ENCODE results near the gene RUNX3. TPM values are rescaled to one million over a fixed set of nuclear protein-coding genes. Genes with fewer than 3 reads are reported as not detected.
A peak's percentile ranks its signal among the peaks of the same experiment; 100 is the strongest.

Gene RUNX3
- total RNA-seq, 1 experiment from 2014 or later: 36.6 TPM

DNA sequence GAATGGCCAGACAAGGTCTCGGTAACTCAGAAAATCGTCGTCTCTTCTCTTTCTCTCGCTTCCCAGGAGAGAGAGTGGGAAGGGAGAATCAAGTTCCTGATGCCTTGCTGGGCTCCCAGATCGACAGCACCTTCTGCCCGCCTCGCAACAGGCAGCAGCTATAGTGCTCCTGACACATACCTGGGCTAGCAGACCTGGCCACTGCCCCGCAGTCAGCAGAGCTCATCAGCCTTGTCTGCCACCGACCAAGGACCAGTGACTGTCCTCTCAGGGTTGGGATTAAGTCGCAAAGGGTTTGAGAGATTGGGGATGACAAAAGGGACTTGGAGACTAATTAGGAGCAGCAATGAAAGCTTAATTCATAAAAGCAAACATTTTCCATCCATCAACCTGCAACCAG lies 4.1 kb downstream of the RUNX3 start:
- peak overlapping the region; percentile 70 for H3K4me2 ChIP-seq (ENCODE audit: low read depth, low read length, poor library complexity, severe bottlenecking)
- no peak for DNase-seq
- no peaks in the 10 kb centered on the region for H3K9me3 ChIP-seq (ENCODE audit: low read length)
- H3K79me2 ChIP-seq (ENCODE audit: low read length): peaks cover 76% of the 10 kb centered on the region
- H2AFZ ChIP-seq (ENCODE audit: low read length): no peak overlapping the region
- H3K4me1 ChIP-seq (ENCODE audit: low read length): peaks cover 56% of the 10 kb centered on the region
- peaks cover 8% of the 10 kb centered on the region; the same call in 1 of the 2 replicates for H4K20me1 ChIP-seq (ENCODE audit: insufficient read depth, low read depth, low read length)
- H3K4me3 ChIP-seq (ENCODE audit: low read length): no peak overlapping the region
- H3K36me3 ChIP-seq (ENCODE audit: insufficient read depth, low read length): peaks cover 22% of the 10 kb centered on the region; the same call in 1 of the 2 replicates
- 0 out of 2 replicates have a peak overlapping the region, but pooled peaks have one; percentile 31 for H3K9ac ChIP-seq (ENCODE audit: low read length)
- peak overlapping the region; percentile 23; the same call in 1 of the 2 replicates for H3K27ac ChIP-seq (ENCODE audit: low read length)
- no peaks in the 10 kb centered on the region for H3K27me3 ChIP-seq (ENCODE audit: low read length)
- no peaks in the 10 kb centered on the region for H3K9me2 ChIP-seq (replicated peaks; ENCODE audit: insufficient read depth, low read length)

- H3K9me3 ChIP-seq (ENCODE audit: low read length): no peaks in the 10 kb centered on the region
- H3K27me3 ChIP-seq (ENCODE audit: low read length): no peaks in the 10 kb centered on the region
- peaks cover 8% of the 10 kb centered on the region; the same call in 1 of the 2 replicates for H4K20me1 ChIP-seq (ENCODE audit: insufficient read depth, low read depth, low read length)
- peak overlapping the region; percentile 64 for H3K27ac ChIP-seq (ENCODE audit: low read length)
- H3K4me2 ChIP-seq (ENCODE audit: low read depth, low read length, poor library complexity, severe bottlenecking): peak overlapping the region; percentile 70
- H3K36me3 ChIP-seq (ENCODE audit: insufficient read depth, low read length): peaks cover 29% of the 10 kb centered on the region; the same call in 1 of the 2 replicates
- peak overlapping the region; percentile 32; the same call in 1 of the 2 replicates for H3K4me3 ChIP-seq (ENCODE audit: low read length)
- no peak for DNase-seq
- H3K9me2 ChIP-seq (replicated peaks; ENCODE audit: insufficient read depth, low read length): no peaks in the 10 kb centered on the region
- H3K79me2 ChIP-seq (ENCODE audit: low read length): peaks cover 78% of the 10 kb centered on the region
- H3K4me1 ChIP-seq (ENCODE audit: low read length): peaks cover 51% of the 10 kb centered on the region
- H3K9ac ChIP-seq (ENCODE audit: low read length): peak overlapping the region; percentile 31
- no peak overlapping the region for H2AFZ ChIP-seq (ENCODE audit: low read length)
These were observed 4.8 kb downstream of the RUNX3 start for GRCh38 chr1:24925082-24925779.

DNA sequence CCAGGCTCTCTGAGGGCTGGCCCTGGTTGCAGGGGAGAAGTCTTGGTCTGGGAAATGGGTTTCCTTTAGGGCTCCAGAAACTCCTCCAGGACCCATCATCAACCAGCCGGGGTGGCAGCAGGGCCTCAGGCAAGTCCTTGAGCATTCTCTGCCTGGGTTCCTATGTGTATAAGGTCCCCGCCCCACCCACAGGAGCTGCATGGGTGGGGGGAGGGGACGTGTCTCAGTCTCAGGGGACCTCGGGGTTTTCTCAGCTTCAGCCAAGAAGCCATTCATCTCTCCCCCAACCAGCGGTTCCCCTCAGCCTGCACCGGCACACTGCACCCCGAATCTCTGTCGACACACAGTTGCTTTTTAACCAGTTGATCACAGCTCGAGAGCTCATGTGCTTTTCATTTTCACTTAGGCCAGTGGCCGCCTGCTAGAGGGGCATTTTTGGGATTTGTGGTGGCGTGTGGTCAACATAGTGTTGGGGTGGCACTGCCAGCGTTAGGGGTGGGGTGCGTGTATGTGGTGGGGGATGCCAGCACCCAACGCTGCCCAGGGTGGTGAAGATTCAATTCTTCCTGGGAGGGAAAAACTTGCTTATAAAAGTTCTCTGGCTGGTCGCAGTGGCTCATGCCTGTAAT lies 6.5 kb downstream of the RUNX3 start:
- H3K27ac ChIP-seq (ENCODE audit: low read length): peak overlapping the region; percentile 64
- peak overlapping the region; percentile 70 for H3K4me2 ChIP-seq (ENCODE audit: low read depth, low read length, poor library complexity, severe bottlenecking)
- no peaks in the 10 kb centered on the region for H3K9me2 ChIP-seq (replicated peaks; ENCODE audit: insufficient read depth, low read length)
- H3K4me1 ChIP-seq (ENCODE audit: low read length): peaks cover 51% of the 10 kb centered on the region
- peak overlapping the region; percentile 51 for H3K9ac ChIP-seq (ENCODE audit: low read length)
- peak; percentile 73 for DNase-seq
- peaks cover 35% of the 10 kb centered on the region; the same call in 1 of the 2 replicates for H3K36me3 ChIP-seq (ENCODE audit: insufficient read depth, low read length)
- H2AFZ ChIP-seq (ENCODE audit: low read length): no peak overlapping the region
- no peaks in the 10 kb centered on the region for H3K27me3 ChIP-seq (ENCODE audit: low read length)
- no peaks in the 10 kb centered on the region for H3K9me3 ChIP-seq (ENCODE audit: low read length)
- peaks cover 15% of the 10 kb centered on the region for H4K20me1 ChIP-seq (ENCODE audit: insufficient read depth, low read depth, low read length)
- peaks cover 72% of the 10 kb centered on the region for H3K79me2 ChIP-seq (ENCODE audit: low read length)
- no peak overlapping the region; the same call in 1 of the 2 replicates for H3K4me3 ChIP-seq (ENCODE audit: low read length)

- peaks cover 13% of the 10 kb centered on the region for H4K20me1 ChIP-seq (ENCODE audit: insufficient read depth, low read depth, low read length)
These were observed 8.0 kb downstream of the RUNX3 start for GRCh38 chr1:24921938-24922662.

DNA sequence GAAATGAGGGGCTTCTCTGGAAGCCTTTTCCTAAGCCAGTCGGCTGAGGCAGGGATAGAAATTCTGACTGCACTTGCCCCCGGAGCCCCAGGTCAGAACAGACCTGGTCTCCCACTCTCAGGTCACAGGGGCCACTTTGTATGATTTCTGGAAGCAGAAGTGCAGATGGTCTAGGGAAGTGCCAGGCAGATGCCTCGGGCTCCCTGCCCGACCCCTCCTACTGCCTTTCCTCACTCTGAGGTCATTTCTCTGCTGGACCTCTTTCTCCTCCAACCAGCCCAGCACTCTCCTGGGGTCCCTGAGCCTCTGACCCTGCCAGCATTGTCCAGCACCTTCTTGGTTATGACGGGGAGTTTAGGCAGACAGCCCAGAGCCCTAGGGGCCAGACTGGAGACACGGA lies 8.7 kb downstream of the RUNX3 start:
- Histone ChIP-seq H4K20me1 (ENCODE audit: insufficient read depth, low read depth, low read length) (peaks cover 13% of the 10 kb centered on the region; the same call in 1 of the 2 replicates), H3K9ac (ENCODE audit: low read length) (no peak overlapping the region), H3K27me3 (ENCODE audit: low read length) (no peaks in the 10 kb centered on the region), H3K4me1 (ENCODE audit: low read length) (peaks cover 32% of the 10 kb centered on the region), H3K36me3 (ENCODE audit: insufficient read depth, low read length) (peaks cover 35% of the 10 kb centered on the region; the same call in 1 of the 2 replicates), H3K27ac (ENCODE audit: low read length) (no peak overlapping the region), H3K4me3 (ENCODE audit: low read length) (no peak overlapping the region), H3K79me2 (ENCODE audit: low read length) (peaks cover 53% of the 10 kb centered on the region), H3K9me3 (ENCODE audit: low read length) (no peaks in the 10 kb centered on the region), H3K4me2 (ENCODE audit: low read depth, low read length, poor library complexity, severe bottlenecking) (no peak overlapping the region), H2AFZ (ENCODE audit: low read length) (no peak overlapping the region), H3K9me2 (replicated peaks; ENCODE audit: insufficient read depth, low read length) (no peaks in the 10 kb centered on the region)
- no peak for DNase-seq

More at GRCh38 chr1:24921938-24922662, 8.0 kb downstream of the RUNX3 start:
- Histone ChIP-seq H3K4me1 (ENCODE audit: low read length) (peaks cover 39% of the 10 kb centered on the region), H3K4me2 (ENCODE audit: low read depth, low read length, poor library complexity, severe bottlenecking) (no peak overlapping the region), H3K4me3 (ENCODE audit: low read length) (no peak overlapping the region), H3K79me2 (ENCODE audit: low read length) (peaks cover 60% of the 10 kb centered on the region), H3K36me3 (ENCODE audit: insufficient read depth, low read length) (peaks cover 35% of the 10 kb centered on the region; the same call in 1 of the 2 replicates), H3K9ac (ENCODE audit: low read length) (no peak overlapping the region), H3K9me3 (ENCODE audit: low read length) (no peaks in the 10 kb centered on the region), H3K27ac (ENCODE audit: low read length) (no peak overlapping the region), H3K27me3 (ENCODE audit: low read length) (no peaks in the 10 kb centered on the region), H2AFZ (ENCODE audit: low read length) (no peak overlapping the region), H3K9me2 (replicated peaks; ENCODE audit: insufficient read depth, low read length) (no peaks in the 10 kb centered on the region)
- DNase-seq: no peak

- Histone ChIP-seq H3K4me2 (ENCODE audit: low read depth, low read length, poor library complexity, severe bottlenecking) (no peak overlapping the region), H3K79me2 (ENCODE audit: low read length) (peaks cover 44% of the 10 kb centered on the region), H3K9me3 (ENCODE audit: low read length) (no peaks in the 10 kb centered on the region), H2AFZ (ENCODE audit: low read length) (no peak overlapping the region), H3K4me3 (ENCODE audit: low read length) (no peak overlapping the region), H3K27ac (ENCODE audit: low read length) (no peak overlapping the region), H3K4me1 (ENCODE audit: low read length) (peaks cover 23% of the 10 kb centered on the region), H3K36me3 (ENCODE audit: insufficient read depth, low read length) (peaks cover 28% of the 10 kb centered on the region; the same call in 1 of the 2 replicates), H3K9ac (ENCODE audit: low read length) (no peak overlapping the region), H4K20me1 (ENCODE audit: insufficient read depth, low read depth, low read length) (peaks cover 13% of the 10 kb centered on the region; the same call in 1 of the 2 replicates), H3K27me3 (ENCODE audit: low read length) (no peaks in the 10 kb centered on the region), H3K9me2 (replicated peaks; ENCODE audit: insufficient read depth, low read length) (no peaks in the 10 kb centered on the region)
- DNase-seq: no peak
These were observed 9.5 kb downstream of the RUNX3 start for GRCh38 chr1:24920533-24920925.

GRCh38 chr1:24919791-24920532 lies 10.1 kb downstream of the RUNX3 start:
- H3K4me1 ChIP-seq (ENCODE audit: low read length): peaks cover 17% of the 10 kb centered on the region
- DNase-seq: no peak

More at GRCh38 chr1:24919791-24920532, 10.1 kb downstream of the RUNX3 start:
- Histone ChIP-seq H3K36me3 (ENCODE audit: insufficient read depth, low read length) (peaks cover 22% of the 10 kb centered on the region; the same call in 1 of the 2 replicates), H3K4me2 (ENCODE audit: low read depth, low read length, poor library complexity, severe bottlenecking) (no peak overlapping the region), H3K27me3 (ENCODE audit: low read length) (no peaks in the 10 kb centered on the region), H3K9me3 (ENCODE audit: low read length) (no peaks in the 10 kb centered on the region), H3K9me2 (replicated peaks; ENCODE audit: insufficient read depth, low read length) (no peaks in the 10 kb centered on the region), H3K4me3 (ENCODE audit: low read length) (no peak overlapping the region), H3K9ac (ENCODE audit: low read length) (no peak overlapping the region), H3K79me2 (ENCODE audit: low read length) (peaks cover 38% of the 10 kb centered on the region), H2AFZ (ENCODE audit: low read length) (no peak overlapping the region), H4K20me1 (ENCODE audit: insufficient read depth, low read depth, low read length) (peaks cover 13% of the 10 kb centered on the region; the same call in 1 of the 2 replicates), H3K27ac (ENCODE audit: low read length) (no peak overlapping the region)
